B cell (primary cell): ENCODE measurements around the gene DHX38.

Experiments
- CTCF ChIP-seq: fragments of 200-600 bp; IDR thresholded peaks from one replicate; pipeline ENCODE4 v1.8.0; 2022; ENCODE audit warnings: antibody characterized with exemption, mild to moderate bottlenecking
- EZH2 ChIP-seq: IDR thresholded peaks from 2 replicates; pipeline ENCODE4 v1.6.1; 2012; ENCODE audit warnings: borderline replicate concordance, low read depth, mild to moderate bottlenecking, moderate library complexity, low read length; ENCODE audit not compliant: insufficient read depth, poor library complexity, severe bottlenecking

GRCh38 chr16:72111657-72112451 lies 18.2 kb downstream of the DHX38 start:
- TF ChIP-seq CTCF = no peak
- TF ChIP-seq EZH2 = no peak
